Measurements from ENCODE around the gene BRSK1.

DNA sequence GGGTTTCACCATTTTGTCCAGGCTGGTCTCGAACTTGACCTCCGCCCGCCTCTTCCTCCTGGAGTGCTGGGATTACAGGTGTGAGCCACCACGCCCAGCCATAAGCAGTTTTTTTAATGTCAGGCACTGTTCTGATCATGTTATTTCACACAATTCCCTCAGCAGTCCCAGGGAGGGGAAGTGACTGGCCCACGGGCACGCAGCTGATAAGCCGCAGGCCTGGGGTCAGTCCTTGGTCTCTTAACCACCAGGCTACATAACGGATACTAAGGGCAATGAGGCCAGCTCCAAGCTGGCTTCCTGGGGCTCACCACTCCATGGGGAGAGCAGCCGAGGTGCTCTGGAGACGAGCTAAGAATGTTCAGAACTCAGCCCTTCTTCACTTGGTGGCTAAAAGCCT is 13.5 kb downstream of the BRSK1 start:
- TF ChIP-seq, protein P1, sequence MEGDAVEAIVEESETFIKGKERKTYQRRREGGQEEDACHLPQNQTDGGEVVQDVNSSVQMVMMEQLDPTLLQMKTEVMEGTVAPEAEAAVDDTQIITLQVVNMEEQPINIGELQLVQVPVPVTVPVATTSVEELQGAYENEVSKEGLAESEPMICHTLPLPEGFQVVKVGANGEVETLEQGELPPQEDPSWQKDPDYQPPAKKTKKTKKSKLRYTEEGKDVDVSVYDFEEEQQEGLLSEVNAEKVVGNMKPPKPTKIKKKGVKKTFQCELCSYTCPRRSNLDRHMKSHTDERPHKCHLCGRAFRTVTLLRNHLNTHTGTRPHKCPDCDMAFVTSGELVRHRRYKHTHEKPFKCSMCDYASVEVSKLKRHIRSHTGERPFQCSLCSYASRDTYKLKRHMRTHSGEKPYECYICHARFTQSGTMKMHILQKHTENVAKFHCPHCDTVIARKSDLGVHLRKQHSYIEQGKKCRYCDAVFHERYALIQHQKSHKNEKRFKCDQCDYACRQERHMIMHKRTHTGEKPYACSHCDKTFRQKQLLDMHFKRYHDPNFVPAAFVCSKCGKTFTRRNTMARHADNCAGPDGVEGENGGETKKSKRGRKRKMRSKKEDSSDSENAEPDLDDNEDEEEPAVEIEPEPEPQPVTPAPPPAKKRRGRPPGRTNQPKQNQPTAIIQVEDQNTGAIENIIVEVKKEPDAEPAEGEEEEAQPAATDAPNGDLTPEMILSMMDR (IDR thresholded peaks at IDR 0.05; ENCODE audit: borderline replicate concordance, extremely low read depth, low read length, poor library complexity, severe bottlenecking): no peak
- no peak for TF ChIP-seq EZH2 (IDR thresholded peaks at IDR 0.05; ENCODE audit: borderline replicate concordance, low read depth, low read length, severe bottlenecking)
